GM23338 (cell line): Measurements from ENCODE around the gene KIAA0753. TPM values are rescaled to one million over a fixed set of nuclear protein-coding genes. Genes with fewer than 3 reads are reported as not detected.

Experiments used
- ATAC-seq: fragments of 200-7000 bp; cut with Tn5 transposase; 3 replicates; pipeline ENCODE4 v1.9.1; 2020
- DNase-seq: peaks from one replicate; pipeline ENCODE4 v3.0.0-alpha.2; 2015; ENCODE audit warnings: low spot score
- H2AFZ ChIP-seq: fragments of 200-600 bp; sonication (generic); 2 replicates; pipeline ENCODE4 v1.8.0; 2016; ENCODE audit warnings: antibody characterized with exemption, mild to moderate bottlenecking, moderate library complexity
- H3F3A ChIP-seq: fragments of 200-600 bp; sonication (generic); replicated peaks from 2 replicates; pipeline ENCODE4 v1.8.0; 2017; ENCODE audit warnings: antibody characterized with exemption, mixed run types, low read depth
- H3K27ac ChIP-seq: fragments of 200-600 bp; sonication (generic); 2 replicates; pipeline ENCODE4 v1.6.1; 2016; ENCODE audit warnings: low read depth
- H3K27me3 ChIP-seq: fragments of 200-600 bp; sonication (generic); 2 replicates; pipeline ENCODE4 v1.8.0; 2016; ENCODE audit warnings: mild to moderate bottlenecking, mixed run types, moderate library complexity; ENCODE audit not compliant: insufficient read depth
- H3K36me3 ChIP-seq: fragments of 200-600 bp; sonication (generic); 2 replicates; pipeline ENCODE4 v1.8.0; 2016; ENCODE audit warnings: mild to moderate bottlenecking; ENCODE audit not compliant: insufficient read depth
- H3K4me1 ChIP-seq: fragments of 200-600 bp; sonication (generic); 2 replicates; pipeline ENCODE4 v1.8.0; 2016; ENCODE audit warnings: mild to moderate bottlenecking, moderate library complexity; ENCODE audit not compliant: insufficient read depth
- H3K4me2 ChIP-seq: fragments of 200-600 bp; sonication (generic); 2 replicates; pipeline ENCODE4 v1.7.1; 2017; ENCODE audit warnings: mixed run types
- H3K4me3 ChIP-seq: fragments of 200-600 bp; sonication (generic); 2 replicates; pipeline ENCODE4 v1.6.1; 2016; ENCODE audit warnings: mixed run types
- H3K79me2 ChIP-seq: fragments of 200-600 bp; sonication (generic); replicated peaks from 2 replicates; pipeline ENCODE4 v1.8.0; 2017; ENCODE audit warnings: mild to moderate bottlenecking; ENCODE audit not compliant: insufficient read depth
- H3K9me2 ChIP-seq: fragments of 200-600 bp; sonication (generic); 2 replicates; pipeline ENCODE4 v1.8.0; 2017; ENCODE audit not compliant: insufficient read depth
- H4K20me1 ChIP-seq: fragments of 200-600 bp; sonication (generic); replicated peaks from 2 replicates; pipeline ENCODE4 v1.8.0; 2017; ENCODE audit warnings: mild to moderate bottlenecking; ENCODE audit not compliant: insufficient read depth
- H3K27ac Mint-ChIP-seq: 2 replicates; pipeline ENCODE4 v1.8.0; 2020; ENCODE audit warnings: inconsistent platforms, mild to moderate bottlenecking, moderate library complexity, mixed read lengths
- H3K27me3 Mint-ChIP-seq: 3 replicates; pipeline ENCODE4 v1.8.0; 2022; ENCODE audit warnings: low read depth, mild to moderate bottlenecking, moderate library complexity, mixed read lengths, inconsistent platforms; ENCODE audit not compliant: insufficient read depth, poor library complexity
- H3K36me3 Mint-ChIP-seq: 3 replicates; pipeline ENCODE4 v1.8.0; 2021; ENCODE audit warnings: low read depth, mild to moderate bottlenecking, inconsistent platforms, moderate library complexity, mixed read lengths
- H3K4me1 Mint-ChIP-seq: 3 replicates; pipeline ENCODE4 v1.8.0; 2020; ENCODE audit warnings: mild to moderate bottlenecking, inconsistent platforms, mixed read lengths
- H3K4me3 Mint-ChIP-seq: 3 replicates; pipeline ENCODE4 v1.8.0; 2021; ENCODE audit warnings: moderate library complexity, mild to moderate bottlenecking, inconsistent platforms, mixed read lengths
- H3K9me3 Mint-ChIP-seq: 3 replicates; pipeline ENCODE4 v1.8.0; 2020; ENCODE audit warnings: moderate library complexity, mild to moderate bottlenecking, inconsistent platforms, mixed read lengths
- CREB1 ChIP-seq: fragments of 250-450 bp; sonication (Bioruptor Pico); IDR thresholded peaks from 2 replicates; pipeline ENCODE4 v1.5.0; 2020; ENCODE audit warnings: low read depth, mild to moderate bottlenecking, moderate library complexity
- CTCF ChIP-seq, 2 experiments: fragments of 200-600 bp in 1 of 2; sonication (generic) in 1 of 2; conservative IDR thresholded peaks; 2 replicates each; pipeline versions ENCODE4 v1.5.1 to v1.6.1; 2016 to 2017; ENCODE audit warnings: antibody characterized with exemption in 2 of 2, low read depth in 2 of 2, mild to moderate bottlenecking in 2 of 2, moderate library complexity in 1 of 2
- JUNB ChIP-seq: IDR thresholded peaks from one replicate; pipeline ENCODE4 v1.6.1; 2016; ENCODE audit warnings: antibody characterized with exemption; ENCODE audit not compliant: unreplicated experiment
- NANOG ChIP-seq: IDR thresholded peaks from 2 replicates; pipeline ENCODE4 v1.6.1; 2016; ENCODE audit warnings: antibody characterized with exemption, borderline replicate concordance
- STAT1 ChIP-seq: IDR thresholded peaks from one replicate; pipeline ENCODE4 v1.6.1; 2016; ENCODE audit warnings: antibody characterized with exemption; ENCODE audit not compliant: unreplicated experiment
- polyA plus RNA-seq: library from polyadenylated mRNA; unstranded; fragments of >200 nt; fragmentation: Nextera tagmentation; extraction: Ambion mirVana; gene quantifications from 2 replicates; pipeline ENCODE4 v1.2.1, GENCODE V29; 2016
- total RNA-seq: library from RNA; depleted of rRNA; stranded (reverse); fragments of >200 nt; shearing (Covaris generic); gene quantifications from 2 replicates; pipeline ENCODE4 v1.2.3, GENCODE V29; 2014
- TF ChIP-seq, protein P1 (sequence below): fragments of 250-450 bp; sonication (Bioruptor Pico); IDR thresholded peaks from 2 replicates; pipeline ENCODE4 v1.5.0; 2020; ENCODE audit warnings: mild to moderate bottlenecking, moderate library complexity

The KIAA0753 gene
- total and polyA plus RNA-seq, 2 experiments from 2014 or later = 6.0 to 27.8 TPM

GRCh38 chr17:6574687-6575595, 65.6 kb downstream of the KIAA0753 start:
- Mint-ChIP-seq H3K4me1 (peaks cover 29% of the 10 kb centered on the region), H3K27ac (peak overlapping the region; percentile 90), H3K9me3 (no peaks in the 10 kb centered on the region; the same call in 2 of the 3 replicates), H3K4me3 (no peak overlapping the region), H3K36me3 (peaks cover 25% of the 10 kb centered on the region), H3K27me3 (peaks cover 5% of the 10 kb centered on the region)
- H3K4me3 ChIP-seq = no peak overlapping the region
- no peaks in the 10 kb centered on the region for H3K9me2 ChIP-seq
- no peaks in the 10 kb centered on the region for H3K79me2 ChIP-seq
- DNase-seq (no peak), ATAC-seq (peak; percentile 66)
- no peaks in the 10 kb centered on the region for H3F3A ChIP-seq
- peak overlapping the region; percentile 43; the same call in 1 of the 2 replicates for H3K4me2 ChIP-seq
- no peaks in the 10 kb centered on the region for H3K36me3 ChIP-seq
- no peak overlapping the region for H2AFZ ChIP-seq
- H3K27ac ChIP-seq = no peak overlapping the region
- no peaks in the 10 kb centered on the region for H3K27me3 ChIP-seq
- peak in 1 of 2 experiments; percentile 19; a peak in 1 of 4 replicates for TF ChIP-seq CTCF (conservative IDR thresholded peaks at IDR 0.05; ENCODE audit: low read depth in 2 of 2)
- TF ChIP-seq STAT1 = no peak
- H3K4me1 ChIP-seq = peaks cover 10% of the 10 kb centered on the region; the same call in 1 of the 2 replicates
- no peaks in the 10 kb centered on the region for H4K20me1 ChIP-seq

DNA sequence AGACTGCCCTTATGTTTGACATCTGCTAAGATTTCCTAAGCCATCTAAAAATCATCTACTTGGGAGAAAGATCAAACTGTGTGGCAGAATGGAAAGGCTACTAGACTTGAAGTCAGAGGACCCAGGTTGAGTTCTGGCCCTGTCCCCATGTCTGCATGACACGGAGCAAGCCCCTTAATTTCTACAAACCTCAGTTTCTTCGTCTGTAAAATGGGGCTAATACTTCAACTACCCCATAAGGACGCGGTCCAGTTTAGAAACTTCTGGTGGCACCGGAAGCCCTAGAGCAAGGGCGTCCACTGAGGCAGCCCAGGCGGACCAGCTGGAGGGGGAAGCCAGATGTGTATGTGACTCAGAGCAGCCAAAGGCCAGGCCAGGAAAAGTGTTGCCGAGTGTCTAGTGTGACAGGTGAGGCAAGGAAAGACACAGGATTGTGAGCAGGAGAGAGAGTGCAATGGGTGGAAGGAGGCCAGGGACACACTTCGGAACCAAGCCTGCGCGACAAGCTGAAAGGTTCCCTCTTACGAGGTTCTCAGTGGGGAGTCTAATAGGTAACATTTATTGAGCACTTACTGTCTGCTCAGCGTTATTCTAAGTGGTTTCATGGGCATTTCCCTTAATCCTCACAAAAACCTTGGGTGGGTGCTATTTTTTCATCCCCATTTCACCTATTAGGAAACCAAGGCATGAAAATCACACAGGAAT, 66.4 kb downstream of the KIAA0753 start:
- H3K27ac Mint-ChIP-seq = no peak overlapping the region
- peaks cover 23% of the 10 kb centered on the region for H3K4me1 Mint-ChIP-seq
- TF ChIP-seq CTCF (conservative IDR thresholded peaks at IDR 0.05; ENCODE audit: low read depth in 2 of 2) (no peak), CREB1 (CRISPR knock-in tag) (no peak), JUNB (no peak), NANOG (no peak)
- TF ChIP-seq, protein P1, sequence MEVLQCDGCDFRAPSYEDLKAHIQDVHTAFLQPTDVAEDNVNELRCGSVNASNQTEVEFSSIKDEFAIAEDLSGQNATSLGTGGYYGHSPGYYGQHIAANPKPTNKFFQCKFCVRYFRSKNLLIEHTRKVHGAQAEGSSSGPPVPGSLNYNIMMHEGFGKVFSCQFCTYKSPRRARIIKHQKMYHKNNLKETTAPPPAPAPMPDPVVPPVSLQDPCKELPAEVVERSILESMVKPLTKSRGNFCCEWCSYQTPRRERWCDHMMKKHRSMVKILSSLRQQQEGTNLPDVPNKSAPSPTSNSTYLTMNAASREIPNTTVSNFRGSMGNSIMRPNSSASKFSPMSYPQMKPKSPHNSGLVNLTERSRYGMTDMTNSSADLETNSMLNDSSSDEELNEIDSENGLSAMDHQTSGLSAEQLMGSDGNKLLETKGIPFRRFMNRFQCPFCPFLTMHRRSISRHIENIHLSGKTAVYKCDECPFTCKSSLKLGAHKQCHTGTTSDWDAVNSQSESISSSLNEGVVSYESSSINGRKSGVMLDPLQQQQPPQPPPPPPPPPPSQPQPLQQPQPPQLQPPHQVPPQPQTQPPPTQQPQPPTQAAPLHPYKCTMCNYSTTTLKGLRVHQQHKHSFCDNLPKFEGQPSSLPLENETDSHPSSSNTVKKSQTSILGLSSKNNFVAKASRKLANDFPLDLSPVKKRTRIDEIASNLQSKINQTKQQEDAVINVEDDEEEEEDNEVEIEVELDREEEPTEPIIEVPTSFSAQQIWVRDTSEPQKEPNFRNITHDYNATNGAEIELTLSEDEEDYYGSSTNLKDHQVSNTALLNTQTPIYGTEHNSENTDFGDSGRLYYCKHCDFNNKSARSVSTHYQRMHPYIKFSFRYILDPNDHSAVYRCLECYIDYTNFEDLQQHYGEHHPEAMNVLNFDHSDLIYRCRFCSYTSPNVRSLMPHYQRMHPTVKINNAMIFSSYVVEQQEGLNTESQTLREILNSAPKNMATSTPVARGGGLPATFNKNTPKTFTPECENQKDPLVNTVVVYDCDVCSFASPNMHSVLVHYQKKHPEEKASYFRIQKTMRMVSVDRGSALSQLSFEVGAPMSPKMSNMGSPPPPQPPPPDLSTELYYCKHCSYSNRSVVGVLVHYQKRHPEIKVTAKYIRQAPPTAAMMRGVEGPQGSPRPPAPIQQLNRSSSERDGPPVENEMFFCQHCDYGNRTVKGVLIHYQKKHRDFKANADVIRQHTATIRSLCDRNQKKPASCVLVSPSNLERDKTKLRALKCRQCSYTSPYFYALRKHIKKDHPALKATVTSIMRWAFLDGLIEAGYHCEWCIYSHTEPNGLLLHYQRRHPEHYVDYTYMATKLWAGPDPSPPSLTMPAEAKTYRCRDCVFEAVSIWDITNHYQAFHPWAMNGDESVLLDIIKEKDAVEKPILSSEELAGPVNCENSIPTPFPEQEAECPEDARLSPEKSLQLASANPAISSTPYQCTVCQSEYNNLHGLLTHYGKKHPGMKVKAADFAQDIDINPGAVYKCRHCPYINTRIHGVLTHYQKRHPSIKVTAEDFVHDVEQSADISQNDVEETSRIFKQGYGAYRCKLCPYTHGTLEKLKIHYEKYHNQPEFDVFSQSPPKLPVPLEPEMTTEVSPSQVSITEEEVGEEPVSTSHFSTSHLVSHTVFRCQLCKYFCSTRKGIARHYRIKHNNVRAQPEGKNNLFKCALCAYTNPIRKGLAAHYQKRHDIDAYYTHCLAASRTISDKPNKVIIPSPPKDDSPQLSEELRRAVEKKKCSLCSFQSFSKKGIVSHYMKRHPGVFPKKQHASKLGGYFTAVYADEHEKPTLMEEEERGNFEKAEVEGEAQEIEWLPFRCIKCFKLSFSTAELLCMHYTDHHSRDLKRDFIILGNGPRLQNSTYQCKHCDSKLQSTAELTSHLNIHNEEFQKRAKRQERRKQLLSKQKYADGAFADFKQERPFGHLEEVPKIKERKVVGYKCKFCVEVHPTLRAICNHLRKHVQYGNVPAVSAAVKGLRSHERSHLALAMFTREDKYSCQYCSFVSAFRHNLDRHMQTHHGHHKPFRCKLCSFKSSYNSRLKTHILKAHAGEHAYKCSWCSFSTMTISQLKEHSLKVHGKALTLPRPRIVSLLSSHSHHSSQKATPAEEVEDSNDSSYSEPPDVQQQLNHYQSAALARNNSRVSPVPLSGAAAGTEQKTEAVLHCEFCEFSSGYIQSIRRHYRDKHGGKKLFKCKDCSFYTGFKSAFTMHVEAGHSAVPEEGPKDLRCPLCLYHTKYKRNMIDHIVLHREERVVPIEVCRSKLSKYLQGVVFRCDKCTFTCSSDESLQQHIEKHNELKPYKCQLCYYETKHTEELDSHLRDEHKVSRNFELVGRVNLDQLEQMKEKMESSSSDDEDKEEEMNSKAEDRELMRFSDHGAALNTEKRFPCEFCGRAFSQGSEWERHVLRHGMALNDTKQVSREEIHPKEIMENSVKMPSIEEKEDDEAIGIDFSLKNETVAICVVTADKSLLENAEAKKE = no peak

More for the DNA sequence above, 66.4 kb downstream of the KIAA0753 start:
- H3K4me2 ChIP-seq = no peak overlapping the region
- H3K36me3 Mint-ChIP-seq = peaks cover 19% of the 10 kb centered on the region
- ATAC-seq (no peak), DNase-seq (no peak)
- no peak overlapping the region for H3K4me3 ChIP-seq
- H3K27me3 ChIP-seq = no peaks in the 10 kb centered on the region
- H3K4me3 Mint-ChIP-seq = no peak overlapping the region
- no peaks in the 10 kb centered on the region for H3K9me2 ChIP-seq
- 0 out of 2 replicates have a peak, but pooled peaks cover 3% of the 10 kb centered on the region for H3K4me1 ChIP-seq
- no peaks in the 10 kb centered on the region; the same call in 2 of the 3 replicates for H3K9me3 Mint-ChIP-seq
- peaks cover 5% of the 10 kb centered on the region for H3K27me3 Mint-ChIP-seq
- no peak overlapping the region for H3K27ac ChIP-seq
- H3K79me2 ChIP-seq = no peaks in the 10 kb centered on the region
- no peaks in the 10 kb centered on the region for H4K20me1 ChIP-seq
- no peaks in the 10 kb centered on the region for H3F3A ChIP-seq
- no peaks in the 10 kb centered on the region for H3K36me3 ChIP-seq
- no peak overlapping the region for H2AFZ ChIP-seq
